Ovary (tissue), 3 donors: ENCODE results near the gene ZNF398.

Experiments used
- CTCF ChIP-seq, 3 donors: fragments of 450-650 bp in 2 of 3; fragments of 200-600 bp in 1 of 3; IDR thresholded peaks; one replicate each; pipeline versions ENCODE4 v1.5.1 to v1.8.0; 2016 to 2022; ENCODE audit warnings: antibody characterized with exemption in 3 of 3, mild to moderate bottlenecking in 1 of 3
- EP300 ChIP-seq: sonication (generic); formaldehyde crosslinking; IDR thresholded peaks from one replicate; pipeline ENCODE4 v1.6.1; 2017; ENCODE audit warnings: antibody characterized with exemption
- POLR2A ChIP-seq: fragments of 450-650 bp; IDR thresholded peaks from one replicate; pipeline ENCODE4 v1.6.1; 2017; ENCODE audit warnings: antibody characterized with exemption, mild to moderate bottlenecking, moderate library complexity
- donor health status: DM: no; HTN: no; CAD: no.

- TF ChIP-seq POLR2A = no peak
- no peak for TF ChIP-seq CTCF (IDR thresholded peaks at IDR 0.05)
- no peak for TF ChIP-seq EP300
Measured at GRCh38 chr7:149166142-149166541, 18.9 kb downstream of the ZNF398 start.
